Measurements from ENCODE around the gene ARMC5.
A peak's percentile ranks its signal among the peaks of the same experiment; 100 is the strongest.

ARMC5 gene

GRCh38 chr16:31507929-31508705 is 48.8 kb downstream of the ARMC5 start, which contains the start of gene RUSF1:
Gene RUSF1, minus strand, starts transcription at chr16:31508391. Its CDS starts 18 bp downstream, at chr16:31508373.
- Histone ChIP-seq H2AFZ (ENCODE audit: low read length) (peak within 1 kb of the TSS; percentile 93), H3K9me3 (replicated peaks; ENCODE audit: insufficient read depth, low read length) (no peaks in the 10 kb centered on the region), H3K79me2 (ENCODE audit: low read length) (peaks cover 25% of the 10 kb centered on the region), H3K9me2 (replicated peaks; ENCODE audit: insufficient read depth, low read length) (no peaks in the 10 kb centered on the region), H3K4me3 (ENCODE audit: low read length) (peak within 1 kb of the TSS; percentile 100), H3K36me3 (replicated peaks; ENCODE audit: insufficient read depth, low read length) (no peaks in the 10 kb centered on the region), H3K4me2 (ENCODE audit: low read depth, low read length) (peak within 1 kb of the TSS; percentile 93), H3K9ac (ENCODE audit: low read length) (peak within 1 kb of the TSS; percentile 98), H4K20me1 (ENCODE audit: insufficient read depth, low read length) (no peaks in the 10 kb centered on the region), H3F3A (ENCODE audit: insufficient read depth, low read length) (no peaks in the 10 kb centered on the region), H3K4me1 (ENCODE audit: low read length) (peaks cover 12% of the 10 kb centered on the region), H3K27me3 (replicated peaks; ENCODE audit: insufficient read depth, low read length) (no peaks in the 10 kb centered on the region), H3K27ac (ENCODE audit: low read length) (peak within 1 kb of the TSS; percentile 51; the same call in 1 of the 2 replicates)
- DNase-seq: peak; percentile 91
- TF ChIP-seq EZH2 (optimal IDR thresholded peaks at IDR 0.05; ENCODE audit: low read depth, low read length) (no peak), EZH2phosphoT487 (IDR thresholded peaks at IDR 0.05; ENCODE audit: low read length) (no peak), CTCF (IDR thresholded peaks at IDR 0.05; ENCODE audit: low read length) (no peak)

- Histone ChIP-seq H3K4me1 (ENCODE audit: low read length) (peaks cover 12% of the 10 kb centered on the region), H3K27ac (ENCODE audit: low read length) (peak overlapping the region; percentile 51; the same call in 1 of the 2 replicates), H3K9ac (ENCODE audit: low read length) (peak overlapping the region; percentile 98), H3K9me2 (replicated peaks; ENCODE audit: insufficient read depth, low read length) (no peaks in the 10 kb centered on the region), H4K20me1 (ENCODE audit: insufficient read depth, low read length) (no peaks in the 10 kb centered on the region), H3K4me2 (ENCODE audit: low read depth, low read length) (peak overlapping the region; percentile 93), H3K9me3 (replicated peaks; ENCODE audit: insufficient read depth, low read length) (no peaks in the 10 kb centered on the region), H3K36me3 (replicated peaks; ENCODE audit: insufficient read depth, low read length) (no peaks in the 10 kb centered on the region), H3K27me3 (replicated peaks; ENCODE audit: insufficient read depth, low read length) (no peaks in the 10 kb centered on the region), H3F3A (ENCODE audit: insufficient read depth, low read length) (no peaks in the 10 kb centered on the region), H3K4me3 (ENCODE audit: low read length) (peak overlapping the region; percentile 100), H3K79me2 (ENCODE audit: low read length) (peaks cover 25% of the 10 kb centered on the region), H2AFZ (ENCODE audit: low read length) (peak overlapping the region; percentile 93)
- DNase-seq: no peak
- TF ChIP-seq EZH2phosphoT487 (IDR thresholded peaks at IDR 0.05; ENCODE audit: low read length) (no peak), EZH2 (optimal IDR thresholded peaks at IDR 0.05; ENCODE audit: low read depth, low read length) (no peak), CTCF (IDR thresholded peaks at IDR 0.05; ENCODE audit: low read length) (no peak)
Observed at GRCh38 chr16:31508706-31509195, 49.5 kb downstream of the ARMC5 start.

- Histone ChIP-seq H3K36me3 (replicated peaks; ENCODE audit: insufficient read depth, low read length) (no peaks in the 10 kb centered on the region), H3K27ac (ENCODE audit: low read length) (no peak overlapping the region), H3K79me2 (ENCODE audit: low read length) (peaks cover 7% of the 10 kb centered on the region), H3K27me3 (replicated peaks; ENCODE audit: insufficient read depth, low read length) (no peaks in the 10 kb centered on the region), H3K4me3 (ENCODE audit: low read length) (no peak overlapping the region), H3K9me3 (replicated peaks; ENCODE audit: insufficient read depth, low read length) (no peaks in the 10 kb centered on the region), H3K9ac (ENCODE audit: low read length) (no peak overlapping the region), H3K4me2 (ENCODE audit: low read depth, low read length) (no peak overlapping the region), H4K20me1 (ENCODE audit: insufficient read depth, low read length) (no peaks in the 10 kb centered on the region), H3K4me1 (ENCODE audit: low read length) (peaks cover 5% of the 10 kb centered on the region; the same call in 1 of the 2 replicates), H3K9me2 (replicated peaks; ENCODE audit: insufficient read depth, low read length) (no peaks in the 10 kb centered on the region), H3F3A (ENCODE audit: insufficient read depth, low read length) (no peaks in the 10 kb centered on the region), H2AFZ (ENCODE audit: low read length) (no peak overlapping the region)
- TF ChIP-seq CTCF (IDR thresholded peaks at IDR 0.05; ENCODE audit: low read length): no peak
- no peak for TF ChIP-seq EZH2 (optimal IDR thresholded peaks at IDR 0.05; ENCODE audit: low read depth, low read length)
- TF ChIP-seq EZH2phosphoT487 (IDR thresholded peaks at IDR 0.05; ENCODE audit: low read length): no peak
- DNase-seq: no peak
Observed at GRCh38 chr16:31513126-31513525, 53.8 kb downstream of the ARMC5 start.
